H1 (cell line): ENCODE data around the gene FOXK1. TPM values are rescaled to one million over a fixed set of nuclear protein-coding genes. Genes with fewer than 3 reads are reported as not detected.

Experiments used
- CTCF ChIA-PET: fragments of 300-600 bp; sonication (Branson Sonifier 250); formaldehyde crosslinking; loops from one replicate; lab custom pipeline; 2021; ENCODE audit not compliant: partially characterized antibody; lab: Charles Lee
- POLR2A ChIA-PET: fragments of 300-600 bp; sonication (Branson Sonifier 250); formaldehyde crosslinking; loops from one replicate; lab custom pipeline; 2021; ENCODE audit warnings: inconsistent platforms; ENCODE audit not compliant: partially characterized antibody; lab: Charles Lee
- DNase-seq, 2 experiments: peaks; one replicate each; pipeline versions ENCODE4 v3.0.0 to v3.0.0-alpha.2; 2010 to 2022; ENCODE audit warnings: low spot score in 2 of 2, low read depth in 1 of 2, mixed read lengths in 1 of 2
- FAIRE-seq: peaks from 2 replicates; lab custom pipeline; 2011; peaks lifted over from hg19 to GRCh38; lab: Jason Lieb, UNC
- H2AFZ ChIP-seq: 2 replicates; pipeline ENCODE4 v1.8.1; 2012; ENCODE audit warnings: low read length, inconsistent platforms
- H2AK5ac ChIP-seq: 2 replicates; pipeline ENCODE4 v1.6.1; 2013; ENCODE audit warnings: low read depth, low read length
- H2BK120ac ChIP-seq: replicated peaks from 2 replicates; pipeline ENCODE3; 2013; ENCODE audit warnings: low read depth, low read length, inconsistent platforms
- H2BK12ac ChIP-seq: 2 replicates; pipeline ENCODE4 v1.6.1; 2013; ENCODE audit warnings: low read depth, low read length
- H2BK15ac ChIP-seq: 2 replicates; pipeline ENCODE4 v1.6.1; 2013; ENCODE audit warnings: low read length
- H2BK20ac ChIP-seq: 2 replicates; pipeline ENCODE4 v1.6.1; 2013; ENCODE audit warnings: low read length
- H2BK5ac ChIP-seq: 2 replicates; pipeline ENCODE4 v1.6.1; 2013; ENCODE audit warnings: low read depth, low read length
- H3K14ac ChIP-seq: 2 replicates; pipeline ENCODE4 v1.6.1; 2013; ENCODE audit warnings: inconsistent platforms; ENCODE audit not compliant: insufficient read length
- H3K18ac ChIP-seq: 2 replicates; pipeline ENCODE4 v1.6.1; 2013; ENCODE audit warnings: low read length; ENCODE audit errors: extremely low read depth
- H3K23ac ChIP-seq: 2 replicates; pipeline ENCODE4 v1.6.1; 2013; ENCODE audit warnings: inconsistent platforms; ENCODE audit not compliant: insufficient read length
- H3K23me2 ChIP-seq: 2 replicates; pipeline ENCODE4 v1.6.1; 2013; ENCODE audit warnings: low read depth, low read length
- H3K27ac ChIP-seq: 2 replicates; pipeline ENCODE4 v1.6.1; 2011; ENCODE audit warnings: low read depth, low read length, inconsistent platforms
- H3K27me3 ChIP-seq, 4 experiments: replicated peaks in 1 of 4; 1 replicate in 1 of 4; 2 replicates in 3 of 4; pipeline versions ENCODE4 v1.6.1 to v1.8.1; 2011 to 2013; ENCODE audit warnings: low read length in 3 of 4, mild to moderate bottlenecking in 3 of 4, inconsistent platforms in 2 of 4, mixed read lengths in 2 of 4, moderate library complexity in 1 of 4; ENCODE audit not compliant: control insufficient read depth in 3 of 4, insufficient read depth in 3 of 4; ENCODE audit errors: extremely low read depth in 1 of 4
- H3K36me3 ChIP-seq, 4 experiments: 2 replicates each; pipeline versions ENCODE4 v1.6.1 to v1.8.1; 2011 to 2013; ENCODE audit warnings: mild to moderate bottlenecking in 4 of 4, low read length in 3 of 4, moderate library complexity in 2 of 4, control low read depth in 1 of 4, inconsistent platforms in 1 of 4; ENCODE audit not compliant: insufficient read depth in 4 of 4, control insufficient read depth in 2 of 4
- H3K4ac ChIP-seq: replicated peaks from 2 replicates; pipeline ENCODE3; 2013; ENCODE audit warnings: low read length, low read depth, mixed read lengths, inconsistent platforms; ENCODE audit not compliant: insufficient read length
- H3K4me1 ChIP-seq, 4 experiments: replicated peaks in 1 of 4; 1 replicate in 1 of 4; 2 replicates in 3 of 4; pipeline versions ENCODE4 v1.6.1 to v1.8.1; 2011 to 2013; ENCODE audit warnings: low read length in 3 of 4, inconsistent platforms in 2 of 4, mixed read lengths in 1 of 4; ENCODE audit not compliant: insufficient read depth in 4 of 4, control insufficient read depth in 3 of 4
- H3K4me2 ChIP-seq, 2 experiments: 2 replicates each; pipeline versions ENCODE4 v1.6.1 to v1.8.1; 2011 to 2013; ENCODE audit warnings: low read depth in 2 of 2, low read length in 2 of 2, control low read depth in 1 of 2, inconsistent platforms in 1 of 2, mild to moderate bottlenecking in 1 of 2; ENCODE audit not compliant: insufficient read depth in 1 of 2
- H3K4me3 ChIP-seq, 4 experiments: fragments of 200-600, 300-600 bp in 1 of 4; sonication (generic), shearing (Covaris generic), sonication (Bioruptor Twin) in 1 of 4; 2 replicates each; pipeline versions ENCODE4 v1.5.1 to v1.8.1; 2011 to 2016; ENCODE audit warnings: low read length in 4 of 4, low read depth in 3 of 4, control low read depth in 2 of 4, inconsistent platforms in 2 of 4, mild to moderate bottlenecking in 2 of 4, mixed read lengths in 1 of 4, moderate library complexity in 1 of 4; ENCODE audit not compliant: insufficient read depth in 2 of 4; ENCODE audit errors: extremely low read depth in 1 of 4
- H3K56ac ChIP-seq: replicated peaks from 2 replicates; pipeline ENCODE3; 2013; ENCODE audit warnings: low read depth, mild to moderate bottlenecking, mixed read lengths, low read length, inconsistent platforms; ENCODE audit not compliant: insufficient read length
- H3K79me1 ChIP-seq: 2 replicates; pipeline ENCODE4 v1.6.1; 2013; ENCODE audit warnings: low read depth, low read length, control low read depth
- H3K79me2 ChIP-seq, 2 experiments: 2 replicates each; pipeline versions ENCODE4 v1.6.1 to v1.8.1; 2012 to 2013; ENCODE audit warnings: low read length in 2 of 2, mild to moderate bottlenecking in 2 of 2, inconsistent platforms in 1 of 2; ENCODE audit not compliant: insufficient read depth in 2 of 2, control insufficient read depth in 1 of 2
- H3K9ac ChIP-seq, 4 experiments: replicated peaks in 1 of 4; 1 replicate in 1 of 4; 2 replicates in 3 of 4; pipeline versions ENCODE4 v1.6.1 to v1.8.1; 2011 to 2013; ENCODE audit warnings: low read depth in 3 of 4, low read length in 3 of 4, control low read depth in 2 of 4, mild to moderate bottlenecking in 2 of 4, moderate library complexity in 2 of 4, inconsistent platforms in 1 of 4; ENCODE audit errors: extremely low read depth in 1 of 4
- H3K9me3 ChIP-seq, 2 experiments: 2 replicates each; pipeline versions ENCODE4 v1.6.1 to v1.8.1; 2012 to 2013; ENCODE audit warnings: mild to moderate bottlenecking in 2 of 2, moderate library complexity in 2 of 2, control low read depth in 1 of 2, inconsistent platforms in 1 of 2, low read depth in 1 of 2, low read length in 1 of 2, mixed read lengths in 1 of 2; ENCODE audit not compliant: insufficient read depth in 2 of 2
- H4K20me1 ChIP-seq, 2 experiments: replicated peaks in 1 of 2; 2 replicates each; pipeline versions ENCODE3 to v1.8.1; 2011 to 2013; ENCODE audit warnings: inconsistent platforms in 2 of 2, low read length in 2 of 2, mild to moderate bottlenecking in 1 of 2; ENCODE audit not compliant: insufficient read depth in 2 of 2, control insufficient read depth in 1 of 2
- H4K5ac ChIP-seq: 2 replicates; pipeline ENCODE4 v1.6.1; 2013; ENCODE audit warnings: low read length, low read depth, mixed read lengths, inconsistent platforms; ENCODE audit not compliant: insufficient read length
- H4K8ac ChIP-seq: 2 replicates; pipeline ENCODE4 v1.8.0; 2013; ENCODE audit warnings: mild to moderate bottlenecking, moderate library complexity, low read length, inconsistent platforms; ENCODE audit not compliant: insufficient read depth; ENCODE audit errors: extremely low read depth
- H4K91ac ChIP-seq: replicated peaks from 2 replicates; pipeline ENCODE3; 2013; ENCODE audit warnings: low read length, mixed read lengths, inconsistent platforms; ENCODE audit not compliant: insufficient read length
- SUZ12 ChIP-seq: fragments of 200-600 bp; sonication (generic); IDR thresholded peaks from 2 replicates; pipeline ENCODE4 v1.6.1; 2012; ENCODE audit warnings: mild to moderate bottlenecking, inconsistent platforms, low read length, moderate library complexity, mixed read lengths
- WGBS, 2 experiments: shearing (Covaris generic) in 1 of 2; methylation state at CpG; one replicate each; pipeline versions ENCODE4 v1.1.6 to v1.1.7; 2013 to 2015; ENCODE audit warnings: low lambda C conversion rate in 2 of 2, mixed read lengths in 2 of 2, inconsistent platforms in 1 of 2, low coverage in 1 of 2, missing lambda C conversion rate in 1 of 2; ENCODE audit not compliant: insufficient replicate concordance in 2 of 2, insufficient coverage in 1 of 2, insufficient read length in 1 of 2; ENCODE audit errors: extremely low coverage in 1 of 2, missing lambda C conversion rate in 1 of 2; 5-methylcytosine and 5-hydroxymethylcytosine counted together
- polyA plus RNA-seq, 7 experiments: library from polyadenylated mRNA; depleted of rRNA in 3 of 7; stranded (reverse) in 5 of 7; unstranded in 2 of 7; fragments of >200 nt in 5 of 7; fragments of 200-250 nt in 2 of 7; gene quantifications; 1 replicate in 5 of 7; 2 replicates in 1 of 7; 4 replicates in 1 of 7; pipeline versions ENCODE4 v1.2.1 to v1.2.3, GENCODE V29; 2011 to 2013; ENCODE audit warnings: missing spikeins in 2 of 7, mixed read lengths in 2 of 7
- total RNA-seq: library from RNA; stranded (reverse); fragmentation: NEBNext Ultra II Directional; extraction: Animal tissue kit (Norgen Biotek cat#: 25700); gene quantifications from 2 replicates; pipeline ENCODE4 v1.2.1, GENCODE V29; 2021

The FOXK1 gene
- total and polyA plus RNA-seq, 2 of the 8 experiments (the other 6 are each of a cell fraction or from before 2014, with no cell fraction given) = 2.0 to 8.5 TPM

GRCh38 chr7:4693152-4693551, 11.1 kb downstream of the FOXK1 start:
- no peak overlapping the region for H2BK5ac ChIP-seq
- no peak overlapping the region for H2AFZ ChIP-seq
- no peak overlapping the region for H3K4me3 ChIP-seq
- H2BK20ac ChIP-seq = no peak overlapping the region
- 91% methylated on average over 2 of the region's 2 CpGs; no CpG with 5 or more reads in 1 of the 2 experiments for WGBS, 2 experiments
- H3K9me3 ChIP-seq = no peaks in the 10 kb centered on the region
- peaks cover 3% of the 10 kb centered on the region; the same call in 1 of the 2 replicates for H3K79me1 ChIP-seq
- H3K23me2 ChIP-seq = no peaks in the 10 kb centered on the region
- no peak overlapping the region for H2AK5ac ChIP-seq
- H4K5ac ChIP-seq = no peak overlapping the region
- H4K8ac ChIP-seq = no peak overlapping the region
- H3K27me3 ChIP-seq = no peaks in the 10 kb centered on the region
- DNase-seq = no peak
- no peak overlapping the region for H2BK120ac ChIP-seq
- H4K20me1 ChIP-seq = peaks cover 3 to 23% of the 10 kb centered on the region in 2 experiments
- H3K23ac ChIP-seq = no peak overlapping the region
- no peak overlapping the region for H3K27ac ChIP-seq
- no peak overlapping the region for H3K4ac ChIP-seq
- no peaks in the 10 kb centered on the region; a peak in 1 of 7 replicates for H3K4me1 ChIP-seq
- H2BK15ac ChIP-seq = no peak overlapping the region
- H3K4me2 ChIP-seq = no peak overlapping the region
- H4K91ac ChIP-seq = no peak overlapping the region
- CTCF ChIA-PET = interaction anchor here (1.3 kb wide), 1 partner anchor 17 kb away, joined by 3 read pairs; no protein-coding TSS in a partner anchor
- H3K56ac ChIP-seq = no peak overlapping the region
- no peak overlapping the region for H3K9ac ChIP-seq
- TF ChIP-seq SUZ12 = no peak
- peaks cover 0 to 6% of the 10 kb centered on the region in 2 experiments; a peak in 2 of 4 replicates for H3K79me2 ChIP-seq
- no peak overlapping the region for H3K18ac ChIP-seq
- POLR2A ChIA-PET = no interaction called here
- no peak for FAIRE-seq
- no peak overlapping the region for H2BK12ac ChIP-seq
- H3K36me3 ChIP-seq = no peaks in the 10 kb centered on the region
- no peak overlapping the region for H3K14ac ChIP-seq
